Activated T-helper 1 cell treated with Interleukin-2 at 50 U/mL for 16 hours (primary cell): ENCODE data around the gene TMEM26.
"Not testable (repeated sequence)": the region's sequence is repeated elsewhere in the genome, so short reads cannot be mapped to it uniquely, and the experiment has no call there.

Experiments used
- DNase-seq: peaks from one replicate; pipeline ENCODE4 v3.0.0-alpha.2; 2020; ENCODE audit warnings: low read depth

Gene TMEM26

GRCh38 chr10:61398366-61399129 is 54.6 kb downstream of the TMEM26 start:
- no peak for DNase-seq

GRCh38 chr10:61397175-61397986 is 55.8 kb downstream of the TMEM26 start:
- no peak for DNase-seq

- DNase-seq, result no peak
Measured at GRCh38 chr10:61391281-61391680, 61.9 kb downstream of the TMEM26 start.

GRCh38 chr10:61390851-61391250 is 62.3 kb downstream of the TMEM26 start:
- no peak for DNase-seq

- DNase-seq, result no peak
Measured at GRCh38 chr10:61389887-61390286, 63.3 kb downstream of the TMEM26 start.

GRCh38 chr10:61388986-61389385 is 64.2 kb downstream of the TMEM26 start:
- not testable (repeated sequence) for DNase-seq

- no peak for DNase-seq
Measured at GRCh38 chr10:61385231-61386001, 67.8 kb downstream of the TMEM26 start.

GRCh38 chr10:61381153-61381552 is 72.0 kb downstream of the TMEM26 start:
- not testable (repeated sequence) for DNase-seq

- DNase-seq, result no peak
Measured at GRCh38 chr10:61378865-61379264, 74.3 kb downstream of the TMEM26 start.

- DNase-seq, result no peak
Measured at GRCh38 chr10:61376908-61377368, 76.2 kb downstream of the TMEM26 start.

GRCh38 chr10:61376377-61376776 is 76.8 kb downstream of the TMEM26 start:
- no peak for DNase-seq

- no peak for DNase-seq
Measured at GRCh38 chr10:61366365-61366764, 86.8 kb downstream of the TMEM26 start.

- no peak for DNase-seq
Measured at GRCh38 chr10:61364619-61365018, 88.6 kb downstream of the TMEM26 start.

GRCh38 chr10:61363006-61363405 is 90.2 kb downstream of the TMEM26 start:
- DNase-seq, result no peak

- no peak for DNase-seq
Measured at GRCh38 chr10:61359452-61359851, 93.7 kb downstream of the TMEM26 start.

- no peak for DNase-seq
Measured at GRCh38 chr10:61357687-61358086, 95.5 kb downstream of the TMEM26 start.
